Upper lobe of left lung (tissue), 6 donors: ENCODE results near the gene POLD1. TPM values are rescaled to one million over a fixed set of nuclear protein-coding genes. Genes with fewer than 3 reads are reported as not detected.

ENCODE experiments used
- ATAC-seq, 2 donors: fragments of 200-7000 bp; cut with Tn5 transposase; one replicate each; pipeline ENCODE4 v1.9.1; 2022; ENCODE audit warnings: mild to moderate bottlenecking in 2 of 2, moderate library complexity in 2 of 2; ENCODE audit not compliant: low FRiP score in 2 of 2
- DNase-seq, 2 donors: peaks; one replicate each; pipeline ENCODE4 v3.0.0-alpha.2; 2019 to 2020
- H3K27ac ChIP-seq, 4 donors: fragments of 200-600 bp; sonication (generic); one replicate each; pipeline ENCODE4 v1.5.1; 2016 to 2019
- H3K27me3 ChIP-seq, 4 donors: fragments of 200-600 bp; sonication (generic); one replicate each; pipeline ENCODE4 v1.5.1; 2017 to 2019
- H3K36me3 ChIP-seq, 4 donors: fragments of 200-600 bp; sonication (generic); one replicate each; pipeline ENCODE4 v1.5.1; 2016 to 2019
- H3K4me1 ChIP-seq, 4 donors: fragments of 200-600 bp; sonication (generic); one replicate each; pipeline ENCODE4 v1.5.1; 2018 to 2019
- H3K4me3 ChIP-seq, 4 donors: fragments of 200-600 bp; sonication (generic); one replicate each; pipeline ENCODE4 v1.5.1; 2017 to 2019; ENCODE audit warnings: mild to moderate bottlenecking in 2 of 4, moderate library complexity in 1 of 4
- H3K9me3 ChIP-seq, 4 donors: fragments of 200-600 bp; sonication (generic); one replicate each; pipeline ENCODE4 v1.5.1; 2018 to 2019
- EP300 ChIP-seq, 4 donors: sonication (generic); formaldehyde crosslinking; IDR thresholded peaks; one replicate each; pipeline ENCODE4 v1.5.1; 2017; ENCODE audit warnings: antibody characterized with exemption in 4 of 4, control low read depth in 2 of 4
- POLR2A ChIP-seq, 4 donors: fragments of 450-650 bp; IDR thresholded peaks; one replicate each; pipeline ENCODE4 v1.5.1; 2016 to 2017; ENCODE audit warnings: antibody characterized with exemption in 4 of 4, mild to moderate bottlenecking in 2 of 4
- POLR2AphosphoS5 ChIP-seq, 2 donors: sonication (generic); formaldehyde crosslinking; IDR thresholded peaks; one replicate each; pipeline ENCODE4 v1.5.1; 2017; ENCODE audit warnings: antibody characterized with exemption in 2 of 2
- WGBS, 2 donors: methylation state at CpG; one replicate each; pipeline ENCODE4 v1.1.5; 2017 to 2018; 5-methylcytosine and 5-hydroxymethylcytosine counted together
- total RNA-seq, 6 donors: library from RNA; depleted of rRNA in 4 of 6; stranded (reverse); fragments of >200 nt in 4 of 6; gene quantifications; one replicate each; pipeline versions ENCODE4 v1.1.0 to v1.2.1, GENCODE V29; 2016 to 2021
- TF ChIP-seq, protein P1 (sequence below), 6 experiments: fragments of 450-650 bp in 4 of 6; fragments of 200-600 bp in 2 of 6; sonication (generic) in 2 of 6; IDR thresholded peaks; one replicate each; pipeline ENCODE4 v1.5.1; 2016 to 2019; ENCODE audit warnings: antibody characterized with exemption in 6 of 6
- donor health status: DM: no; HTN: no; CAD: no; lungs with moderate emphysema.
- donor health status: DM: no; HTN: yes; CAD: no; lungs with severe emphysema.

Gene POLD1
- total RNA-seq, 6 donors from 2014 or later: 20.5 to 66.0 (median 44.0) TPM

DNA sequence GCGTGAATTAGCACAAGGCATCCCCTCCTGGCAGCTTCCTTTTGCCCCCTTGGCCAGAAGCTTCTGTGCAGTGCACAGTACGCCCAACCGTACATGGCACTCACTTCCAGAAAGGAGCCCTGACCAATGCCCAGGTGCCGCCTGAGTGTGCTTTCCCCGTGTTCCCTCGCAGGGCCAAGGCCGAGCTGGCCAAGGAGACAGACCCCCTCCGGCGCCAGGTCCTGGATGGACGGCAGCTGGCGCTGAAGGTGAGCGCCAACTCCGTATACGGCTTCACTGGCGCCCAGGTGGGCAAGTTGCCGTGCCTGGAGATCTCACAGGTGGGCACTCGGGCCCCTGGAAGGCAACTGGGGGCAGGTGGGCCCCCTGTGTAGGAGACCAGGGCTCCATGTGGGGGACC is 25.2 kb downstream of the POLD1 start:
- ATAC-seq (no peak), DNase-seq (peak in 1 of 2 donors; percentile 58)
- 97% methylated on average over 17 of the region's 17 CpGs; no CpG with 5 or more reads in 1 of the 2 donors for WGBS, 2 donors
- TF ChIP-seq POLR2AphosphoS5 (IDR thresholded peaks at IDR 0.05) (no peak), EP300 (IDR thresholded peaks at IDR 0.05) (no peak), POLR2A (IDR thresholded peaks at IDR 0.05) (no peak)
- TF ChIP-seq, protein P1, sequence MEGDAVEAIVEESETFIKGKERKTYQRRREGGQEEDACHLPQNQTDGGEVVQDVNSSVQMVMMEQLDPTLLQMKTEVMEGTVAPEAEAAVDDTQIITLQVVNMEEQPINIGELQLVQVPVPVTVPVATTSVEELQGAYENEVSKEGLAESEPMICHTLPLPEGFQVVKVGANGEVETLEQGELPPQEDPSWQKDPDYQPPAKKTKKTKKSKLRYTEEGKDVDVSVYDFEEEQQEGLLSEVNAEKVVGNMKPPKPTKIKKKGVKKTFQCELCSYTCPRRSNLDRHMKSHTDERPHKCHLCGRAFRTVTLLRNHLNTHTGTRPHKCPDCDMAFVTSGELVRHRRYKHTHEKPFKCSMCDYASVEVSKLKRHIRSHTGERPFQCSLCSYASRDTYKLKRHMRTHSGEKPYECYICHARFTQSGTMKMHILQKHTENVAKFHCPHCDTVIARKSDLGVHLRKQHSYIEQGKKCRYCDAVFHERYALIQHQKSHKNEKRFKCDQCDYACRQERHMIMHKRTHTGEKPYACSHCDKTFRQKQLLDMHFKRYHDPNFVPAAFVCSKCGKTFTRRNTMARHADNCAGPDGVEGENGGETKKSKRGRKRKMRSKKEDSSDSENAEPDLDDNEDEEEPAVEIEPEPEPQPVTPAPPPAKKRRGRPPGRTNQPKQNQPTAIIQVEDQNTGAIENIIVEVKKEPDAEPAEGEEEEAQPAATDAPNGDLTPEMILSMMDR (IDR thresholded peaks at IDR 0.05): no peak
- Histone ChIP-seq H3K27me3 (no peaks in the 10 kb centered on the region), H3K27ac (no peak overlapping the region), H3K9me3 (no peaks in the 10 kb centered on the region), H3K36me3 (peaks cover 0 to 46% (median 27%) of the 10 kb centered on the region in 4 donors), H3K4me1 (no peaks in the 10 kb centered on the region), H3K4me3 (no peak overlapping the region)

DNA sequence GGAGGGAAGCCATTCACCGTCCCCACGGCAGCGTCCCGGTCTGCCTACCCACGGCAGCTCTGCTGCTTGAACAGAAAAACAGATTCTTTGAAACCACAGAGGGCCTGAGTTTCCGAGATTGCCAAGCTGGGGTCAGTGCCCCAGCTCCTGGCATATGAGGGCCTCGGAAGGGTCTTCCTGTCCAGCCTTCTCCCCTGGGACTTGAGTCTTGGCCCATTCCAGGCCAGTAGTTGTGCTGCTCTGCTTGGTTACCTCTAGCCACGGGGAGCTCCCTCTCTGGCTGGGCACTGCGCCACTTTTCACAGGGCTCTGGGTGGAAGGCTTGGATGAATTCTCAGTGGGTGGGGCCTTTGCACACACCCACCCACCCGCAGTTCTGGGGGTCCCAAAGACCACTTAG is 26.0 kb downstream of the POLD1 start:
- Histone ChIP-seq H3K27me3 (no peaks in the 10 kb centered on the region), H3K4me3 (no peak overlapping the region), H3K9me3 (no peaks in the 10 kb centered on the region), H3K27ac (no peak overlapping the region), H3K4me1 (peaks cover 0 to 4% (median 1%) of the 10 kb centered on the region in 4 donors), H3K36me3 (peaks cover 0 to 46% (median 27%) of the 10 kb centered on the region in 4 donors)
- DNase-seq (no peak), ATAC-seq (no peak)
- no peak for TF ChIP-seq EP300 (IDR thresholded peaks at IDR 0.05)
- TF ChIP-seq POLR2A (IDR thresholded peaks at IDR 0.05): no peak
- TF ChIP-seq, protein P1 (IDR thresholded peaks at IDR 0.05): no peak
- no peak for TF ChIP-seq POLR2AphosphoS5 (IDR thresholded peaks at IDR 0.05)
- WGBS, 2 donors: 92 to 93% methylated on average over 9 to 10 of the region's 10 CpGs

DNA sequence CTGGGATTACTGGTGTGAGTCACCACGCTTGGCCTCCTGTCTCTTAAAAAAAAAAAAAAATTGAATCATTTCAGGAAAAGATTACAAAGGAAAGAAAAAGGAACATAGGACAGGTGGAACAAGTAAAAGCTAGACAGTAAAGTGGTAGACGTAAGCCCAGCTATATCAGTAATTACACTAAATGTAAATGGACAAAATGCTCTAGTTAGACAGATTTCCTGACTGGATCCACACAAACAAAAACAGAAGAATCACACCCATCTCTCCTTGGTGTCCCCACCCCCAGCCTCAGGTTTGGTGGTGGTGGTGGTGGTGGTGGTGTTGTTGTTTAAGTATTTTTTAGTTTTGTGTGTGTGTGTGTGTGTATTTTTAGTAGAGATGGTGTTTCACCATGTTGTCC is 28.3 kb downstream of the POLD1 start:
- ATAC-seq: no peak
- H3K27me3 ChIP-seq: no peaks in the 10 kb centered on the region
- H3K27ac ChIP-seq: no peak overlapping the region
- H3K4me3 ChIP-seq: no peak overlapping the region
- peaks cover 0 to 25% (median 17%) of the 10 kb centered on the region in 4 donors for H3K36me3 ChIP-seq
- no peak for DNase-seq
- no peaks in the 10 kb centered on the region for H3K9me3 ChIP-seq
- H3K4me1 ChIP-seq: peaks cover 0 to 9% (median 5%) of the 10 kb centered on the region in 4 donors
- 95 to 97% methylated on average over 2 of the region's 2 CpGs for WGBS, 2 donors
- TF ChIP-seq EP300 (IDR thresholded peaks at IDR 0.05) (no peak), POLR2AphosphoS5 (IDR thresholded peaks at IDR 0.05) (no peak), POLR2A (IDR thresholded peaks at IDR 0.05) (no peak)
- TF ChIP-seq, protein P1 (IDR thresholded peaks at IDR 0.05): no peak

DNA sequence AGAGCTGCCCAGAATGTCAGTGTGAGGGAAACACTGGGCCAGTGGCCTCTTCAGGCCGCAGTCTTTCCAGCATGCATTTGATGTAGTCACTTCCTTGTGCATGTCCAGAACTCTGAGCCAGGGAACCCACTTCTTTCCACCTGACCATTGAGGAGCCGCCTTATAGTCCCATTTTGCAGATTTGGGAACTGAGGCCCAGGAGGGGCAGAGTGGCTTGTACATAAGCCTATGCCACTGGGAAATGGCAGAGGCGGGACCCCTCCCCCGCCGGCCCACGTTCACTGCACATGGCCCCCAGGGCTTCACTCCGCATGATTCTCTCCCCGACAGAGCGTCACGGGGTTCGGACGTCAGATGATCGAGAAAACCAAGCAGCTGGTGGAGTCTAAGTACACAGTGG is 28.9 kb downstream of the POLD1 start:
- Histone ChIP-seq H3K9me3 (no peaks in the 10 kb centered on the region), H3K36me3 (peaks cover 0 to 20% (median 15%) of the 10 kb centered on the region in 4 donors), H3K4me3 (no peak overlapping the region), H3K4me1 (peaks cover 0 to 9% (median 5%) of the 10 kb centered on the region in 4 donors), H3K27ac (no peak overlapping the region), H3K27me3 (peaks cover 0 to under 1% (median 0%) of the 10 kb centered on the region in 4 donors)
- 95 to 96% methylated on average over 13 of the region's 13 CpGs for WGBS, 2 donors
- peak in 1 of 2 donors; percentile 71 for DNase-seq
- TF ChIP-seq POLR2AphosphoS5 (IDR thresholded peaks at IDR 0.05) (no peak), EP300 (IDR thresholded peaks at IDR 0.05) (no peak), POLR2A (IDR thresholded peaks at IDR 0.05) (no peak)
- ATAC-seq: no peak

DNA sequence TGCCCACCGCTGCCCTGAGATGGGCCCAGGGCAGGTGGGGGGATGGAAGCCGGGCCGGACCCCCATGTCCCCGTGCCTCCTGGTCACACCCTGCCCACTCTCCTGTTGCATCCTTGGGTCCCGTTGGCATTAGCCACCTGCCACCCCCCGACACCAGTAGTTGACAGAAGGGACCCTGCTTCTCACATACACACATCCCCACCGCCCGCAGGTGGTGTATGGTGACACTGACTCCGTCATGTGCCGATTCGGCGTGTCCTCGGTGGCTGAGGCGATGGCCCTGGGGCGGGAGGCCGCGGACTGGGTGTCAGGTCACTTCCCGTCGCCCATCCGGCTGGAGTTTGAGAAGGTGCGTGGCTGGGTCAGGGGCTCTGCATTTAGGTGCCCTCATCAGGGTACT is 29.4 kb downstream of the POLD1 start:
- H3K27me3 ChIP-seq: peaks cover 0 to 5% (median 1%) of the 10 kb centered on the region in 4 donors
- H3K4me1 ChIP-seq: peaks cover 0 to 11% (median 5%) of the 10 kb centered on the region in 4 donors
- no peak for ATAC-seq
- WGBS, 2 donors: 96 to 97% methylated on average over 17 to 21 of the region's 21 CpGs
- H3K9me3 ChIP-seq: no peaks in the 10 kb centered on the region
- H3K36me3 ChIP-seq: peaks cover 0 to 18% (median 14%) of the 10 kb centered on the region in 4 donors
- no peak overlapping the region for H3K27ac ChIP-seq
- DNase-seq: peak in 1 of 2 donors; percentile 79
- no peak overlapping the region for H3K4me3 ChIP-seq
- TF ChIP-seq EP300 (IDR thresholded peaks at IDR 0.05): no peak
- TF ChIP-seq, protein P1 (IDR thresholded peaks at IDR 0.05): no peak
- TF ChIP-seq POLR2A (IDR thresholded peaks at IDR 0.05): no peak
- no peak for TF ChIP-seq POLR2AphosphoS5 (IDR thresholded peaks at IDR 0.05)
